T47D (cell line): Measurements from ENCODE around the gene RIPOR3.
A peak's percentile ranks its signal among the peaks of the same experiment; 100 is the strongest.
"Not testable (repeated sequence)": the region's sequence is repeated elsewhere in the genome, so short reads cannot be mapped to it uniquely, and the experiment has no call there.

Source experiments
- DNase-seq, 2 experiments: peaks; one replicate each; pipeline versions ENCODE4 v3.0.0 to v3.0.0-alpha.2; 2011 to 2012; ENCODE audit warnings: low read depth in 1 of 2, low spot score in 1 of 2
- JUND ChIP-seq: IDR thresholded peaks from 2 replicates; pipeline ENCODE4 v1.6.1; 2012; ENCODE audit warnings: low read depth
- in situ Hi-C: cut with HindIII; loops from 2 replicates; pipeline ENCODE4 v1.10.0; 2016; ENCODE audit warnings: low sequenced_read_pairs, low pct_unique_long_range_greater_than_20kb

Gene RIPOR3

GRCh38 chr20:50678169-50678898 lies 13.0 kb downstream of the RIPOR3 start:
- in situ Hi-C loops = no loop called here
- TF ChIP-seq JUND = no peak; the same call in 1 of the 2 replicates
- DNase-seq = peak in 1 of 2 experiments; percentile 89

GRCh38 chr20:50676858-50677257 lies 14.5 kb downstream of the RIPOR3 start:
- no peak for TF ChIP-seq JUND
- in situ Hi-C loops = no loop called here
- DNase-seq = no peak

GRCh38 chr20:50676377-50676731 lies 15.0 kb downstream of the RIPOR3 start:
- DNase-seq, in situ Hi-C loops: not testable (repeated sequence)

- TF ChIP-seq JUND = no peak
- in situ Hi-C loops = no loop called here
- DNase-seq = peak in 1 of 2 experiments; percentile 73
Observed at GRCh38 chr20:50675671-50676376, 15.5 kb downstream of the RIPOR3 start.

GRCh38 chr20:50674138-50674825 lies 17.1 kb downstream of the RIPOR3 start:
- no peak for DNase-seq
- TF ChIP-seq JUND = no peak
- in situ Hi-C loops = no loop called here

- in situ Hi-C loops = no loop called here
- DNase-seq = no peak
- no peak for TF ChIP-seq JUND
Observed at GRCh38 chr20:50673466-50674137, 17.7 kb downstream of the RIPOR3 start.

- TF ChIP-seq JUND = no peak
- DNase-seq = no peak
- in situ Hi-C loops = no loop called here
Observed at GRCh38 chr20:50673146-50673465, 18.2 kb downstream of the RIPOR3 start.

- DNase-seq = no peak
- TF ChIP-seq JUND = no peak
- in situ Hi-C loops = no loop called here
Observed at GRCh38 chr20:50672400-50673145, 18.8 kb downstream of the RIPOR3 start.

GRCh38 chr20:50671626-50672025 lies 19.7 kb downstream of the RIPOR3 start:
- DNase-seq = no peak
- in situ Hi-C loops = no loop called here
- TF ChIP-seq JUND = no peak

GRCh38 chr20:50671010-50671409 lies 20.3 kb downstream of the RIPOR3 start:
- DNase-seq = not testable (repeated sequence)

GRCh38 chr20:50670126-50670862 lies 21.0 kb downstream of the RIPOR3 start:
- in situ Hi-C loops = no loop called here
- no peak; the same call in 1 of the 2 replicates for TF ChIP-seq JUND
- peak; percentile 76 to 99 for DNase-seq

More at GRCh38 chr20:50671010-50671409, 20.3 kb downstream of the RIPOR3 start:
- in situ Hi-C loops = not testable (repeated sequence)
